HG03196 (cell line): ENCODE results near the gene LAPTM5.
"Not testable (repeated sequence)": the region's sequence is repeated elsewhere in the genome, so short reads cannot be mapped to it uniquely, and the experiment has no call there.

Experiments
- ATAC-seq: cut with Tn5 transposase; IDR thresholded peaks from one replicate; pipeline ENCODE4 v1.9.1; 2021; ENCODE audit not compliant: unreplicated experiment

The LAPTM5 gene, protein sequence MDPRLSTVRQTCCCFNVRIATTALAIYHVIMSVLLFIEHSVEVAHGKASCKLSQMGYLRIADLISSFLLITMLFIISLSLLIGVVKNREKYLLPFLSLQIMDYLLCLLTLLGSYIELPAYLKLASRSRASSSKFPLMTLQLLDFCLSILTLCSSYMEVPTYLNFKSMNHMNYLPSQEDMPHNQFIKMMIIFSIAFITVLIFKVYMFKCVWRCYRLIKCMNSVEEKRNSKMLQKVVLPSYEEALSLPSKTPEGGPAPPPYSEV

DNA sequence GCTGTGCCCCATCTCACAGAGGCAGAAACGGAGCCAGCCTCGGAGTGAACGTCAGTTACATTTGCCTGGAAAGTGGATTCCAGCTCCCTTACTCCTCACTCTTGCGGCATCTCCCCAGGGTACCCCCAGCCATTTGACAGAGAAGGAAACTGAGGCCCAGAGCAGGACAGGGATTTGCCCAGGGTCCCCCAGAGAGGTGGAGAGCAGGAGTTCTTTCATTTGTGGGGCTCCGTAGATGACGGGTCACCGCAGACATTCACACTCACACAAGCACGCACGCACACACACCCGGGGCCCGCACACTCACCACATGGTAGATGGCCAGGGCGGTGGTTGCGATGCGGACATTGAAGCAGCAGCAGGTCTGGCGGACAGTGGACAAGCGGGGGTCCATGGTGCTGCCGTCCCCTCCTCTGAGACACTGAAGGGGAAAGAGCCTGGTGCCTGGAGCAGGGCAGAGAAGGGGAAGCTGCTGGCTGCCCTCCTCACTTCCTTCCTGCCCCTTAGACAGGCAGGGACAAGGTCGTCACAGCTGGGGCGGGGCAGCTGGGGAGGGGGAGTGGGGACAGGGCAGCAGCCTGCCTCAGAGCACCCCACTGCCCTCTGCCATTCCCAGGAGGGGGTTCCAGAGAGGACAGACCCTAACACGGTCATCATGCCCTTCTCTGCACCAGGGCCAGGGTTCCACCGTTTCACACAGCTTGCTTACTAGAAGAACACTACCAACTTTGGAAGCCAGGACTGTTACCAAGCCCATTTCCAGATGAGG lies at the start of gene LAPTM5:
TSS of gene LAPTM5 (minus strand) at position 423 of the 769 bp plus-strand sequence. CDS start at position 394, 29 bp downstream.
- no peak for ATAC-seq

DNA sequence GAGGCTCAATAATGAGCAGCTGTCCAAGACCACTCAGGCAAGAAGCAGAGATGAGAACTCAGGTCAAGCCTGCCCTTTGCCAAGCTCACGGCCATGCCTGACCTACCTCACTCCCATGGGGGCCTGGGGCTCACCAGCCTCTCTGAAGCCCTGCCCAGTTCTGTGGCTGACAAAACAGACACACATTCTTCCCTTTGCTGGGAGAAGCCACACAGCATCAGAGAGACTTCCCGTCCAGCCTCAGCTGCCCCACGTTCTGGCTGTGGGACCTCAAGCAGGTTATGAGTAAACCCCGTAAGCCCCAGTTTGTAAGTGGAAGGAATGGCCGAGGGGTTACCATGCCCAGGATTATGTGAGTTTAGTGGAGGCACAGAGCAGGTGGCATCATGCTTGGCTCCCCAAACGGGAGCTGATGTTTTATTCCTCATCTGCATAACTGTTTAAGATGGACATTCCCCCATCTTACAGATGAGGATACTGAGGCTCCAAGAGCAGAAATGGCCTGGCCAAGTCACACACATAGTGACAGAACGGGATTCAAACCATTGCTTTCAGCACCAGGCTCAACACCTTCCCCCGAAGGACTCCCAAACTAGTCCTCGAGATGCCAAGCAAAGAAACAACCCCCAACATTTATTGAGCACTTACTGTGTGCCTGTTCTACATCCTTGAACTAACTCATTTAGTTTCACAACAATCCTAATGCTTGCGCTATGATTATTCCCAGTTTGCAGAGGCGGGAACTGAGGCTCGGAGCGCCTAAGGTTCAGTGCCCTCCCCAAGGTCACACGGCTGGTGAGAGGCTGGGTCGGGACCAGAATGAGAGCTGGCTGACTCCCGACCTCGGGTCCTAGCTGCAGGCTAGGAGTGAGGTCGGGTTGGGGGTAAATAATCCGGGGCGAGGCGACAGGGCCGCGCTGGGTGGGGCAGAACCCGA lies 49.1 kb upstream of the LAPTM5 start:
- ATAC-seq, result no peak

DNA sequence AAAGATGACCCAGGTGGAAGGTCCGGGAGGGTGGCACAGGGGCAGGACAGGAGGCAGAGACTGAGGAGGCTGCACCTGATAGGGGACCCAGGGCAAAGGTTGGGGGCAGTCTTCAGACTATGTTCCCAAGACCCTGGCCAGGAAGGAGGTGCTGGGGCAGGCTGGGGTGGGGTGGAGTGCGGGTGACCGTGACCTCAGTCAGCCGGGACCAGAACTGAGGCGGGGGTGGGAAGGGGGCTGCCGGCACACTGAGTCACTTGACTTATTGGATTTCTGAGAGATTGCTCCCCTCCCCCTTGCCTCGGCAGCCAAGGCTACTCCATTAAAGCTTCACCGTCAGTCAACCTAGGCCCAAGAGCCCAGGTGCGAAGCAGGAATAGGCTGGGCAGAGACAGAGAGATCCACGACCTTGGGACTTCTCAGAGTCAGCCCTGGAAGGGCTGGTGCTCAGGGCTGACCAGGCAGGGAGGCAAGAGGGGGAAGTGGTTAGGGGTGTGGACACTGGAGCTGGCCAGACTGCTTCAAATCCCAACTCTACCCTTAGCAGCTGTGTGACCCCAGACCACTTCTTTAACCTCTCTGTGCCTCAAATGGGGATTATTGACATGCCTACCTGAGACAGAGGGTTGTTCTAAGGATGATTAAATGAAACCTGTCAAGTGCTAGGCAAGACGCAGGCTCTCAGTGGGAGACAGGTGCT lies 47.9 kb upstream of the LAPTM5 start:
- no peak for ATAC-seq

DNA sequence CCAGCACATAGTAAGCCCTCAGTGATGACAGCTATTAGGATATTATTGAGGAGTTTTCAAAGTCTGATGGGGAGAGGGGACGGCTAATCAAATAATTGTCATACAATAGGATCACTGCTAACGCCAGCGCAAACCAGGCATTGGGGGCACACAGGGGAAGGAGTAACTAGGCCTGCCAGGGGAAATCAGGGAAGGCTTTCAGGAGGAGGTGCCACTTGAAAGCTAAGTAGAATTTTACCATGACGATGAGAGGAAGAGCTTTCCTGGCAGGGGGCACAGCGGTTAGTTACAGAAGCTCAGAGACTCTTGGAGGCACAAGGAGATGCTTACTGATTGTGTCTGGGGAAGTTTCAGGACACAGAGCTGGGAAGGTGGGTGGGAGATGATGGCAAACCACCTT lies 47.2 kb upstream of the LAPTM5 start:
- ATAC-seq, result no peak

DNA sequence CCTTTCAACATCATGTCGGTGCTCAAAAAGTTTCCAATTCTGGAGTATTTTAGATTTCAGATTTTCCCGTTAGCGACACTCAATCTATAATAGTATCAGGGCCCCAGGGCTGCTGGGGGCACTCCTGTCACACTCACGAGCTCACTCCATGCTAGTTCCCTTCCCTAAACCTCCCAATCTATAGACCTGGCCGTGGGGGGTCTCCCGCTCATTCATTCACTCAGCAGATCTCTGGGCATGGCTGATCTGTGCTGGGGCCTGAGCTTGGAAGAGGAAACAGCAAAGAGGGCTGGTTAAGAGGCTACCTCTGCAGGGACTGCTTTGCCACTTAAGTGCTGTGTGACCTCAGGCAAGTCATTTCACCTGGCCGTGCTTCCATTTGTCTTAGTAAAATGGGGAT lies 46.8 kb upstream of the LAPTM5 start:
- no peak for ATAC-seq

DNA sequence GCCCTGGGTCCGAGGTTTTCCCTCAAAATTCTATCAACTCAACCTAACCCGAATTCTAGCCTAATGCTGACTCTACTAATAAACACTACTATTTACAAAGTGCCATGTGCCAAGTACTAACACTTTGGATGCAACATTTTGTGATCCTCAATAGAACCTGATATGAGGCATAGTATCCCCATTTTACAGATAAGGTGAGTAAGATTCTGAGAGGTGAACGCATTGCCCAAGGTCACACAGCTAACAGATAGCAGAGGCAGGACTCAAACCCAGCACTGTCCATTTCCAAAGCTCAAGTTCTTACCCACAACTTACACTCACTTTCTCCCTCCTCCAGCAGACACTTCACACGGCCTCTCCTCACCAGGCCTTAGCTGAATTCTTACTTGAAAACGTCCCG lies 46.0 kb upstream of the LAPTM5 start:
- no peak for ATAC-seq

DNA sequence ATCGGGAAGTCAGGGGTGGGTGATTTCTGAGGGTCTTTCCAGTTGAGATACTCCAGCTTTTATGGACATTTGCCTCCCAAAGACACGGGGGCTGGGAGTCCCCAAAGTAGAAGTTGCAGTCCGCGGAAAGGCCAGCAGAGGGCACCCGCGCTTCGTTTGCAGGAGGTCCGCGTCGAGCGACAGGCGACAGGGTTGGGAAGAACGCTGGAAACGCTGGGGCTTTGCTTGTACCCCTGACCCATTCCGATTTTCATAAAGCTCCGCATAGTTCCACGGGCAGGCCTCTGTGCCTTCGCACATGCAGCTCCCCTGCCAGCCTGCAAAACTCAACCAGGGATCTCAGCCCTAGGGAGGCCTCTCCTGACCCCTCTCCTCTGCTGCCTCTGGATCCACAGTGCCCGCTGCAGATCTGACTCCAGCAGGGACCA lies 44.2 kb upstream of the LAPTM5 start:
- ATAC-seq, result no peak

DNA sequence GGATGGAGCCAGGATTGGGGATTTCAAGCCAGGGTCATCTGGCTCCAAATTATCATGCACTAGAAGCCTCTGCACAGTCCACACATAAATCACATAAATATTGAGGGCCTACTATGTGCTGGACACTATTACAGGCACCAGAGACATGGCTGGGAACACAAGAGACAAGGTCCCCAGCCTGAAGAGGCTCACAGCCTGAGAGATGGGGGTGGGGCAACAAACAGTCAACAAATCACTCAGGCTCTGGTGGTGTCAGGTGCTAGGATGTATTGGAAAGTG lies 41.6 kb upstream of the LAPTM5 start:
- no peak for ATAC-seq

DNA sequence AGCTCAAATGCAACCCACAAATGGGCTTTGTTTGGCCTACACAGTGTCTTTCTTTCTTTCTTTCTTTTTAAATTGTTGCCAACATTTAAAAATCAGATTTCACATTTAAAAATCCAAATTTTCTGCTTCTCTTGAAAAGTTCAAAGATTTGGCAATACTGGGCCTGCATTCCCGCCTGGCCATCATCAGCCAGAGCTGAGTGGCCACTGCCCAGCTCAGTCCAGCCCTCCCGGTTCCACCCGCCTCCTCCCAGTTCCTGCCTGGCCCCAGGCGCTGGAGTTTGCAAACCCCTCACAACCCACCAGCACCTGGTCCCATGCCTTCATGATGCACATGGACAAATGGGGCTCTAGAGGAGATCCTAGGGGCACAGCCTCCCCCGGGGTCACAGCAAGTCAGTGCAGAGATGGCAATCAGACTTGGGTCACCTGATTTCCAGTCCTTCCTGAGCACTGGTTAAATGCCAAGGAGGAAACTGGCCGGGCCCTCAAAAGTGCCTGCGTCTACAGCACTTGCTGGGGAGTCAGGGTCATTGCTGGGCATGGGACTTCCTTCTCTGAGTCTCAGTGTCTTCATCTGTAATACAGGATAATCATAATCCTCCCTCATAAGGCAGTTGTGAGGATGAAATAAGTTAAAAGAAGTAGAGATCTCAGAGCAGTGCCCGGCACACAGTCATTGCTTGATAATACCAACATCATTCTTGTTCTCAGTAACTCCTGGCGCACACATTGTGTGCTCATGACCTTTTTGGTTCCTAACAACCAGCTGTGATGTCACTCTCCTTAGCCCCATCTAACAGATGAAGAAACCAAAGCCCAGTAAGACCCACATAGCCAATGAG lies 41.0 kb upstream of the LAPTM5 start:
- no peak for ATAC-seq

DNA sequence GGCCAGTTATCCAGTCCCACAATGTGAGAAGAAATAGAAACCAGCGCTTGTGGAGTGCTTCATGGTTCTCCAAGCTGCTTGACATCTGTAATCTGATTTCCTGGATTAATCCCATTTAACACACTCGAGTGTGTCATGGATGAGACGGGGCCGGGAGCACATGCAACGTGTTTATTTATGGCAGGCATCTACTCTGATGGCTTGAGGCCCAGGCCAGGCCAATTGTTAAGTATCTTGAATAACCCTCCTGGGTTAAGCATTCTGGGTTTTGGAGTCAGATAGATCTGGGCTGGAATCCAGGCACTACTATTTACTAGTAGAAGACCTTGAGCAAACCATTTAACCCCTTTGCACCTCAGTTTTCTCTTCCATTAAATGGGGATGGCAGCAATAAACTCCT lies 37.5 kb upstream of the LAPTM5 start:
- no peak for ATAC-seq

DNA sequence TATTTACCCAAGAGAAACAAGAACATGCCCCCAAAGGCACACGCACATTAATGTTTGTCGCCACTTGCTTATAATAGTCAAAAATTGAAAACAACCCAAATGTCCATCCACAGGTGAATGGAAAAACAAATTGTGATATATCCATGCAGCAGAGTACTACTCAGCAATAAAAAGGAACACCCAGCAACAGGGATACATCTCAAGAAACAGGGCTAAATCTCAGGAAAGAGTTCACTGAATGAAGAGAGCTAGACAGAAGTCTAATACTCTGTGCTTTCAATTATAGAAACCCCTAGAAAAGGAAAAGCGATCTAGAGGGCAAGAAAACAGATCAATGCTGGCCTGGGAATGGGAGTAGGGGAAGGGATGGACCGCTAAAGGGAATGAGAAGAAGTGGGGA lies 36.7 kb upstream of the LAPTM5 start:
- ATAC-seq, result no peak

DNA sequence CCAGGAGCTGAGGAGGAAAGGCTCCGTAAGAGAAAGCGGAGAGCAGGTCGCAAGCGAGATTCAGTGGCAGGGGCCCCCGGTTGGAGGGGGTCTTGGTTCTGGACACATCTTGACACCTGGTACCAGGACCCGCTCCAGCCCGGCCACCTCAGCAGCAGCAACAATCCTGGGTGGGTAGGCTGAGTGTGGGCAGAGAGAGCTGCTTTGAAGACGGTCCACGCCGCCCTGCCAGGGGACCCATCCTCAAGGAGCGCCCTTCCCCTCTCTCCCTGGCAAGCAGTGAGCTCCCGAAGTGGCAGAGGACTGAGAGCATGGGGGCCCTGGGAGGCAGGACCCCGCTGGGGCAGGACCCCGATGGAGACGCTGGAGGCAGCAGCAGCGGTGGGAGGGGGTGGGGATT lies 35.6 kb upstream of the LAPTM5 start:
- no peak for ATAC-seq

DNA sequence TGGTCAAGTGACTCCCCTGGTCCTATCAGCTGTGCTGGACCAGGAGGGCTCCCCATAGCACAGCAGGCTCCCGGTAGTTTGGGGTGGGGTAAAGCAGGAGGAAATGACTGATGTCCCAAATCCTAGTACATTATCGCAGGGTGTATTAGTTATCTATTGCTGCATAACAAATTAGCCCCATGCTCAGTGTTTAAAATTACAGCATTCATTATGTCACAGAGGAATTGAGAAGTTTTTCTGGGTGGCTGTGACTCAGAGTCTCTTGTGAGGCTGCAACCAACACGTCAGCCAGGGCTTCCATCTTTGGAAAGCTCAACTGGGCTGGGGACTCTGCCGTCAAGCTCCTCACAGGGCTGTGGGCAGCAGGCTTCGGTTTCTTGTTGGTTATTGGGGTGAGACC lies 34.3 kb upstream of the LAPTM5 start:
- no peak for ATAC-seq

DNA sequence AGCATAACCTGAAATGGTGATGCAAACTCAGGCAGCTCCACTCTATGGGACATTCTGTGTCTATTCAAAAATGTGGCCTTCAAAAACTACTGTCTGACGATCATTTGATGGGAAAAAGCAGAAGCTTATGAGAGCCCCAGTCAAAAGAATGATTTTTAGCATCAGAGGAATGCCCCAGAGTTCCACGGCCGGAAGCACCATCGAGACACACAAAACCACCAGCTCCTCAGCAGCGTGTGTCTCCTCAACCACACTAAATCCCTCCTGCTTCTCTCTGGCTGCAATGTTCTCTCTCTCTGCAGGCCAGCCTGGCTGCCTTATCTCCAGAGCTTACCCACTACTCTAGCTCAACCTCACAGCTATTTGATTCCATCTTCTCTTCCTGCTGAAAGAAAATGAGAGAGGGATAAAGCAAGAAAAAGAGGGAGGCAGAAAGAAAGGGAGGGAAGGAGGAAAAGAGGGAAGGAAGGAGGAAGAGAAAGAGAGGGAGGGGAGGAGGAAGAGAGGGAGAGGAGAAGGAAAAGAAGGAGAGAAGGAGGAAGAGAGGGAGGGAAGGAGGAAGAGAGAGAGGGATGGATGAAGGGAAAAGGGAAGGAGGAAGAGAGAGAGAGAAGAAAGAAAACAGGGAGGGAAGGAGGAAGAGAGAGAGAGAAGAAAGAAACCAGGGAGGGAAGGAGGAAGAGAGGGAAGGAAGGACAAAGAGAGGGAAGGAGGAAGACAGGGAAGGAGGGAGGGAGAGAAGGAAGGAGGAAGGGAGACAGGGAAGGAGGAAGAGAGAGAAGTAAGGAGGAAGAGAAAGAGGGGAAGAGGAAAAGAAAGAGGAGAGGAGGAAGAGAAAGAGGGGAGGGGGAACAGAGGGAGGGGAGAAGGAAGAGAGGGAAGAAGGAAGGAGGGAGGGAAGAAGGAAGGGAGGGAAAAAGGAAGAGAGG lies 33.5 kb upstream of the LAPTM5 start:
- ATAC-seq, result no peak

DNA sequence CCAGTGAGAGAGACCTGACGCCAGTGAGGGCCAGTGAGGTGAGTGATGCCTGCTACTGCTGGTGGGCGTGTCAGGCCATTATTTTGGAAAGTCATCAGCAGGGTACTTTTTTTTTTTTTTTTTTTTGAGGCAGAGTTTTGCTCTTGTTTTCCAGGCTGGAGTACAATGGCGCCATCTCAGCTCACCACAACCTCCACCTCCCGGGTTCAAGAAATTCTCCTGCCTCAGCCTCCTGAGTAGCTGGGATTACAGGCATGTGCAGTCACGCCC lies 32.6 kb upstream of the LAPTM5 start:
- ATAC-seq, result not testable (repeated sequence)

DNA sequence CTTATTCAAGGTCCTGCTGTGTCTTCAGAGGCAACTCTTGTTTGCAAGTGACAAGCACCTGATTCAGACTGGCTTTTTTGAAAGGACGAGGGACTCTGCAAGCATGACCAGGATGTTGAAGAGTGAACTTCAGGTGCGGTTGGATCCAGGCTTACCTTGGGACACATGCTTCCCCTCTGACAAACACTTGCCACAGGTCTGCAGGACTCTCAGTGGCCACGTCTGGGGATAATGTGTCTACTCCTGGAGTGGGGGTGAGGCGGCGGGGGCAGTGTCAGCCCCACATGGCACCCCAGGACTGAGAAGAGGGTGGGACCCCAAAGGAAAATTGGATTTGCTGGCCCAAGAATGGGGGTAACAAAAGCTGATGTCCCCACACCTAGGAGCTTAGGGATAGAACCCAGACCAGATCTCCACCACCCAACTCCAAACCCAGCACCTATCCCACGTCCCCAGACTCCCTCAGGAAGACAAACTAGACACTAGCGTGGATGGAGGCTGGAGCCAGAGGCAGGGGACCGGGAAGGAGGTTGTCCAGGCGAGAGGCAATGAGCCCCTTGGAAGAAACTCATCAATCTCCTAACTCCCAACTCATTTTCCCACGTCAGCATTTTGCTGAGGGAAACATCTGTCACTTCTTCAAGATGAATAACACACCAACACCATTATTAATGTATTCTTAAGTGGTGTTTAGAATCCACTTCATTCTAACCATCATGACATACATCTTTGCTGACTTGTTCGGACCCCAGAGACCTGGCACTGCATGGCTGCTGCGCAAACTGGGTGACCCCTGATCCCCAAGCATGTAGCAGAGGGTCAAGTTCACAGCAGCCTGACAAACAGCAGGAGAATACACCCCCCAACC lies 32.0 kb upstream of the LAPTM5 start:
- no peak for ATAC-seq

DNA sequence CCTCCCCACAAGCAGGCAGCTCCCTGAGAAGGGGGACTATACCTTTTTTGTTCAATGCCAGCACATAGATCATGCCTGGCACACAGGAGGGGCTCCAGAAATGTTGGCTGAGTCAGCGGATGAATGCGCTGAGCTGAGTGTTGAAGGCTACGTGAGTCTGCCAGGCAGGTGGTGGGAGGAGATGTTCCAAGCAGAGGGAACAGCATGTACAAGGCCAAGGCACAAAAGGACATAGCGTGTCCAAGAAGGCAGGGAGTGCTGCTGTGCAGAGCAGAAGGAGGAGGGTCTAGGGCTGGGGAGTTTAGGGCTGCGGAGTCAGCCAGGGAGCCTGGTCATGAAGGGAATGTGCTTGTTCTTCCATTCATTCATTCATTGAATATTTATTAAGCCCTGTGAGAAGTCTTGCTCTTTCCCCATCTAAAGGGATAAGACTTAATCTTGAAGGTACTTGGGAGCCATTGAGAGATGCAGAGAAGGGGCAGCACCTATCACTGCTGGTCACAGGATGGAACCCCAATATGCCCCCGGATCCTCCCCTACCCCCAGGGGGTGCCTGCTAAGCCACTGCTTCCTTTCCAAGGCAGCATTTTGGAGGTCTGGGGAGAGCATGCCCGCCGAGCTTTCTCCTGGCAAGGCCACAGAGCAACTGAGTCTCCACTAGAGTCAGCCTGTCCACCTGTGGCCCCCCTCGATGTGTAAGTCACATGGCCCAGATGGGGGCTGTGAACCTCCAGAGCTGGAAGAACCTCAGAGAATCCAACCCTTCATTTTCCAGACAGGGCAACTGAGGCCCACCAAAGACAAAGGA lies 31.2 kb upstream of the LAPTM5 start:
- no peak for ATAC-seq
